Mesenchymal stem cell (in vitro differentiated cells and primary cell): ENCODE measurements around the gene MTHFSD.
A peak's percentile ranks its signal among the peaks of the same experiment; 100 is the strongest.

Experiments used
- DNase-seq: peaks from one replicate; pipeline ENCODE4 v3.0.0-alpha.2; 2013
- H2AFZ ChIP-seq: one replicate; pipeline ENCODE4 v1.6.1; 2013; ENCODE audit warnings: low read depth, mild to moderate bottlenecking, control low read depth, inconsistent platforms, low read length, moderate library complexity
- H2AK5ac ChIP-seq: 2 replicates; pipeline ENCODE4 v1.6.1; 2013; ENCODE audit warnings: low read length, moderate library complexity, mild to moderate bottlenecking, inconsistent platforms; ENCODE audit not compliant: severe bottlenecking
- H2BK120ac ChIP-seq: one replicate; pipeline ENCODE4 v1.6.1; 2013; ENCODE audit warnings: low read depth, mild to moderate bottlenecking, inconsistent platforms, low read length, moderate library complexity
- H2BK12ac ChIP-seq, 2 experiments: one replicate each; pipeline ENCODE4 v1.6.1; 2013; ENCODE audit warnings: inconsistent platforms in 2 of 2, low read length in 2 of 2, mild to moderate bottlenecking in 2 of 2, moderate library complexity in 2 of 2, control low read depth in 1 of 2
- H2BK15ac ChIP-seq: one replicate; pipeline ENCODE4 v1.6.1; 2013; ENCODE audit warnings: mild to moderate bottlenecking, low read depth, inconsistent platforms; ENCODE audit not compliant: poor library complexity, severe bottlenecking
- H2BK5ac ChIP-seq: 2 replicates; pipeline ENCODE4 v1.6.1; 2013; ENCODE audit warnings: low read depth, mild to moderate bottlenecking, low read length, control low read depth, inconsistent platforms; ENCODE audit not compliant: poor library complexity, severe bottlenecking
- H3K14ac ChIP-seq, 2 experiments: one replicate each; pipeline ENCODE4 v1.6.1; 2013; ENCODE audit warnings: inconsistent platforms in 2 of 2, low read length in 2 of 2, control low read depth in 1 of 2, mild to moderate bottlenecking in 1 of 2, moderate library complexity in 1 of 2
- H3K18ac ChIP-seq, 2 experiments: one replicate each; pipeline ENCODE4 v1.6.1; 2013; ENCODE audit warnings: inconsistent platforms in 2 of 2, low read length in 2 of 2, control low read depth in 1 of 2, low read depth in 1 of 2, mild to moderate bottlenecking in 1 of 2
- H3K23ac ChIP-seq, 2 experiments: one replicate each; pipeline ENCODE4 v1.6.1; 2013; ENCODE audit warnings: inconsistent platforms in 2 of 2, low read length in 2 of 2, mild to moderate bottlenecking in 2 of 2, moderate library complexity in 2 of 2, control low read depth in 1 of 2
- H3K27ac ChIP-seq: 2 replicates; pipeline ENCODE4 v1.5.1; 2013; ENCODE audit warnings: mild to moderate bottlenecking, moderate library complexity, low read length, control low read depth, inconsistent platforms; ENCODE audit not compliant: poor library complexity, severe bottlenecking
- H3K27me3 ChIP-seq, 2 experiments: 2 replicates each; pipeline versions ENCODE4 v1.6.1 to v1.7.0; 2013; ENCODE audit warnings: low read length in 2 of 2, mild to moderate bottlenecking in 2 of 2, moderate library complexity in 2 of 2, control low read depth in 1 of 2, inconsistent platforms in 1 of 2; ENCODE audit not compliant: control insufficient read depth in 1 of 2, insufficient read depth in 1 of 2
- H3K36me3 ChIP-seq, 2 experiments: 2 replicates each; pipeline versions ENCODE4 v1.6.1 to v1.7.0; 2013; ENCODE audit warnings: low read length in 2 of 2, control low read depth in 1 of 2, inconsistent platforms in 1 of 2, low read depth in 1 of 2, mild to moderate bottlenecking in 1 of 2; ENCODE audit not compliant: insufficient read depth in 2 of 2, control insufficient read depth in 1 of 2
- H3K4ac ChIP-seq, 2 experiments: one replicate each; pipeline ENCODE4 v1.6.1; 2013; ENCODE audit warnings: inconsistent platforms in 2 of 2, low read length in 2 of 2, mild to moderate bottlenecking in 2 of 2, moderate library complexity in 2 of 2, control low read depth in 1 of 2, low read depth in 1 of 2
- H3K4me1 ChIP-seq: 2 replicates; pipeline ENCODE4 v1.6.1; 2013; ENCODE audit warnings: low read depth, low read length, control low read depth; ENCODE audit not compliant: control insufficient read depth, insufficient read depth
- H3K4me2 ChIP-seq: 2 replicates; pipeline ENCODE4 v1.6.1; 2013; ENCODE audit warnings: low read length, mild to moderate bottlenecking, inconsistent platforms; ENCODE audit not compliant: poor library complexity, severe bottlenecking
- H3K4me3 ChIP-seq, 2 experiments: 2 replicates each; pipeline versions ENCODE4 v1.5.1 to v1.7.0; 2013; ENCODE audit warnings: low read length in 2 of 2, mild to moderate bottlenecking in 2 of 2, control low read depth in 1 of 2, low read depth in 1 of 2; ENCODE audit not compliant: insufficient read depth in 1 of 2
- H3K79me1 ChIP-seq: replicated peaks from 2 replicates; pipeline ENCODE4 v1.6.1; 2013; ENCODE audit warnings: mild to moderate bottlenecking, control low read depth, low read length, inconsistent platforms; ENCODE audit not compliant: poor library complexity, severe bottlenecking
- H3K9ac ChIP-seq: 2 replicates; pipeline ENCODE4 v1.7.0; 2013; ENCODE audit warnings: mild to moderate bottlenecking, low read length, moderate library complexity
- H3K9me3 ChIP-seq: 2 replicates; pipeline ENCODE4 v1.7.0; 2013; ENCODE audit warnings: mild to moderate bottlenecking, low read length; ENCODE audit not compliant: control insufficient read depth
- H4K8ac ChIP-seq: one replicate; pipeline ENCODE4 v1.6.1; 2013; ENCODE audit warnings: inconsistent platforms, mild to moderate bottlenecking, low read length, moderate library complexity
- H4K91ac ChIP-seq: one replicate; pipeline ENCODE4 v1.6.1; 2013; ENCODE audit warnings: mild to moderate bottlenecking, low read length, inconsistent platforms
- WGBS: methylation state at CpG from one replicate; pipeline ENCODE4 v1.1.7; 2013; ENCODE audit warnings: mixed read lengths; 5-methylcytosine and 5-hydroxymethylcytosine counted together

MTHFSD gene

DNA sequence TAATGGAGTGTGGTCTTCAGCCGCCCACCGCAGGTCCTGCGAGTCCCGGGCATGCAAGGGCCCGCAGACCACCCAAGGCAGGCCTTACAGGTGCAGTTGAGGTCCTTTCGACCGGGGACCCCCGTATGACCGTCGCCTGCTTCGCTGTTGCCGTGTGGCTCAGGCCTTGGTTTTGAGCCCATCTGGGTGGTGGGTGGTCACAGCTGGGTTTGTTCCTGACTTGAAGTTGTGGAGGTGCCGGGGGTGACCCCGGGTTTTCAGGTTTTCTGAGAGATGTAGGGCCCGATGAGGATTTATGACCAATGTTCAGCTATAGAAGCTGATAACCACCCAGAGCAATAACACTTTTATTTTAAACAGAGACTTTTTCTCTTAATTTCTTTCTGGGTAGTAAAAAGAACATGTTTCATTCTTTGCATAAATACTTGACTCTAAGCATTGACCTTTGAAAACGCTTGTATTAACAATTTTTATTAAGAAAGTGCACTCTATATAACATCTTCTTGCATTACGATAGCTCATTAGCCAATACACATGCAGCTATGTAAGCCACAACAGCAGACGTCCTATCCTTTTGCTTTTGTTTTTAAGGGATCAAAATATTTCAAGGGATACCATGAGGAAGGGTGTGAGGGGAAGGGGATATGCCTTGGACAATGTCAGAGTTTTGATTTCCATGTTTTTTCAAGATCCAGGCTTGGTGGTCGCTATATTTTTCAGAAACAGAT is 25.2 kb upstream of the MTHFSD start:
- DNase-seq: peak; percentile 61
- peak overlapping the region; percentile 16 to 86 for H3K4me3 ChIP-seq
- H3K23ac ChIP-seq: peak overlapping the region in 1 of 2 experiments; percentile 54
- H4K91ac ChIP-seq: peak overlapping the region; percentile 67
- no peaks in the 10 kb centered on the region for H3K27me3 ChIP-seq
- H3K79me1 ChIP-seq: peaks cover 8% of the 10 kb centered on the region
- no peaks in the 10 kb centered on the region for H3K36me3 ChIP-seq
- H2BK12ac ChIP-seq: peak overlapping the region; percentile 18 to 75
- peak overlapping the region; percentile 90 for H4K8ac ChIP-seq
- peak overlapping the region; percentile 100 for H2BK15ac ChIP-seq
- peak overlapping the region; percentile 60 for H3K27ac ChIP-seq
- H3K9me3 ChIP-seq: no peaks in the 10 kb centered on the region
- peak overlapping the region; percentile 88 for H3K4me2 ChIP-seq
- H3K14ac ChIP-seq: no peak overlapping the region
- H3K4me1 ChIP-seq: peaks cover 42% of the 10 kb centered on the region
- no peak overlapping the region for H2AFZ ChIP-seq
- peak overlapping the region; percentile 86 for H3K9ac ChIP-seq
- H3K18ac ChIP-seq: peak overlapping the region; percentile 99 to 100
- peak overlapping the region; percentile 83 for H2AK5ac ChIP-seq
- H3K4ac ChIP-seq: peak overlapping the region; percentile 95 to 100
- H2BK5ac ChIP-seq: peak overlapping the region; percentile 96
- 44% methylated on average over 13 of the region's 19 CpGs for WGBS
- H2BK120ac ChIP-seq: peak overlapping the region; percentile 93

DNA sequence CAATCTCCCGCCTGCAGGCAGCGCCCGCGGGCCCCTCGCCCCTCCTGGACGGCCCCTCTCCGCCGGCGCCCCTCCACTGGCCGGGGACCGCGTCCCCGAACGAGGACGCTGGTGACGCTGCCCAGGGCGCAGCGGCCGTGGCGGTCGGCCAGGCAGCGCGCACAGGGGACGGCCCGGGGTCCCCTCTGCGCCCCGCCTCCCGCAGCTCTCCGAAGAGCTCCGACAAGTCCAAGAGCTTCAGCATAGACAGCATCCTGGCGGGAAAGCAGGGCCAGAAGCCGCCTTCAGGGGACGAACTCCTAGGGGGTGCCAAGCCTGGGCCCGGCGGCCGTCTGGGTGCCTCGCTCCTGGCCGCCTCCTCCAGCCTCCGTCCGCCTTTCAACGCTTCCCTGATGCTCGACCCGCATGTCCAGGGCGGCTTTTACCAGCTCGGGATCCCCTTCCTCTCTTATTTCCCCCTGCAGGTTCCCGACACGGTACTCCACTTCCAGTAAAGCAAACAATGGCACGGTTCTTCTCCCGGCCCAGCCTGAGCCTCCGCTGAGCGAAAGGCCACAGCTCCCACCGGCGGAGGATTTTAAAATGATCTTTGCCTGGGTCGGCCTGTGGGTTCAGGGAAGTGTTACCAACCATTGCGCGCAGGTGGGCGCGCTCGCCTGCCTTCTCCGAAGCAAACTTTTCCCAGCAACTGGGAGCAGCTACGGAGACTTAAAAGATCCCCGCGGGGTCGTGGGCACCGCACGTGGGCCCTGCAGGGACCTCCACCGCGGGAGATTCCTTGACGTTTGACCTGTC is 24.4 kb upstream of the MTHFSD start:
- peak overlapping the region; percentile 99 to 100 for H3K18ac ChIP-seq
- peaks cover 41% of the 10 kb centered on the region for H3K4me1 ChIP-seq
- peak overlapping the region; percentile 83 for H2AK5ac ChIP-seq
- H3K14ac ChIP-seq: peak overlapping the region in 1 of 2 experiments; percentile 35
- H3K4me2 ChIP-seq: peak overlapping the region; percentile 88
- peak overlapping the region; percentile 52 to 86 for H3K4me3 ChIP-seq
- H3K9me3 ChIP-seq: no peaks in the 10 kb centered on the region
- H4K91ac ChIP-seq: peak overlapping the region; percentile 100
- peak overlapping the region; percentile 100 for H2BK15ac ChIP-seq
- peak overlapping the region in 1 of 2 experiments; percentile 96 for H3K23ac ChIP-seq
- H4K8ac ChIP-seq: peak overlapping the region; percentile 100
- H3K27me3 ChIP-seq: no peaks in the 10 kb centered on the region
- peak overlapping the region; percentile 53 for H3K27ac ChIP-seq
- peaks cover 0 to 3% of the 10 kb centered on the region in 2 experiments for H3K36me3 ChIP-seq
- peak overlapping the region; percentile 75 to 86 for H2BK12ac ChIP-seq
- H2AFZ ChIP-seq: no peak overlapping the region
- H3K9ac ChIP-seq: peak overlapping the region; percentile 86
- H2BK5ac ChIP-seq: peak overlapping the region; percentile 96
- 3% methylated on average over 65 of the region's 69 CpGs for WGBS
- H3K79me1 ChIP-seq: peaks cover 6% of the 10 kb centered on the region
- DNase-seq: peak; percentile 51
- peak overlapping the region; percentile 97 for H2BK120ac ChIP-seq
- peak overlapping the region; percentile 95 to 100 for H3K4ac ChIP-seq

DNA sequence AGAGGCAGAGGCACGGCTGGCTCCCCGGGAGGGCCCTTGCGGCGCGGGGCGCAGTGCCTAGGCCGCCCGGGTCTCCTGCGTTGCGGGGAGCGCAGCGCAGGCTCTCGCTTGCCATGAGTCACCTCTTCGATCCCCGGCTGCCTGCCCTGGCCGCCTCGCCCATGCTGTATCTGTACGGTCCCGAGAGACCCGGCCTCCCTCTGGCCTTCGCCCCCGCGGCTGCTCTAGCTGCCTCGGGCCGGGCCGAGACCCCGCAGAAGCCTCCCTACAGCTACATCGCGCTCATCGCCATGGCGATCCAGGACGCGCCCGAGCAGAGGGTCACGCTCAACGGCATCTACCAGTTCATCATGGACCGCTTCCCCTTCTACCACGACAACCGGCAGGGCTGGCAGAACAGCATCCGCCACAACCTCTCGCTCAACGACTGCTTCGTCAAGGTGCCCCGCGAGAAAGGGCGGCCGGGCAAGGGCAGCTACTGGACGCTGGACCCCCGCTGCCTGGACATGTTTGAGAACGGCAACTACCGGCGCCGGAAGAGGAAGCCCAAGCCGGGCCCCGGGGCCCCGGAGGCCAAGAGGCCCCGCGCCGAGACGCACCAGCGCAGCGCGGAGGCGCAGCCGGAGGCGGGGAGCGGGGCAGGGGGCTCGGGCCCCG is 23.7 kb upstream of the MTHFSD start:
- Histone ChIP-seq H3K79me1 (peaks cover 2% of the 10 kb centered on the region), H2BK5ac (peak overlapping the region; percentile 96), H3K18ac (peak overlapping the region; percentile 99 to 100), H3K23ac (peak overlapping the region in 1 of 2 experiments; percentile 96), H3K9me3 (no peaks in the 10 kb centered on the region), H2BK12ac (peak overlapping the region; percentile 85 to 99), H3K4ac (peak overlapping the region; percentile 95 to 100), H3K36me3 (peaks cover 0 to 4% of the 10 kb centered on the region in 2 experiments), H2BK120ac (peak overlapping the region; percentile 97), H3K27ac (peak overlapping the region; percentile 96), H2AFZ (no peak overlapping the region), H3K9ac (peak overlapping the region; percentile 86), H3K27me3 (peaks cover 0 to 5% of the 10 kb centered on the region in 2 experiments), H4K8ac (peak overlapping the region; percentile 100), H3K4me3 (peak overlapping the region; percentile 52 to 86), H2BK15ac (peak overlapping the region; percentile 100), H2AK5ac (peak overlapping the region; percentile 94), H4K91ac (peak overlapping the region; percentile 100), H3K4me2 (peak overlapping the region; percentile 88), H3K14ac (peak overlapping the region in 1 of 2 experiments; percentile 100), H3K4me1 (peaks cover 38% of the 10 kb centered on the region)
- WGBS: 1% methylated on average over 65 of the region's 69 CpGs
- peak; percentile 82 for DNase-seq
